Endothelial cell of umbilical vein (primary cell): Measurements from ENCODE around the gene PEX19. TPM values are rescaled to one million over a fixed set of nuclear protein-coding genes. Genes with fewer than 3 reads are reported as not detected.
A peak's percentile ranks its signal among the peaks of the same experiment; 100 is the strongest.
"Not testable (repeated sequence)": the region's sequence is repeated elsewhere in the genome, so short reads cannot be mapped to it uniquely, and the experiment has no call there.

ENCODE experiments used
- BruUV-seq: library from RNA; stranded (reverse); fragments of 400-500 nt; replicated peaks from 2 replicates; lab custom pipeline; 2021; lab: Mats Ljungman, UMichigan
- CTCF ChIA-PET: fragments of 300-600, 350-600 bp; sonication (Branson Sonifier 250); formaldehyde crosslinking; loops from one replicate; lab custom pipeline; 2021; ENCODE audit warnings: antibody characterized with exemption, inconsistent platforms; lab: Charles Lee
- POLR2A ChIA-PET: fragments of 300-600, 350-600 bp; sonication (Branson Sonifier 250); formaldehyde crosslinking; loops from one replicate; lab custom pipeline; 2021; ENCODE audit warnings: antibody characterized with exemption, inconsistent platforms; lab: Charles Lee
- DNase-seq: peaks from one replicate; pipeline ENCODE4 v3.0.0-alpha.2; 2011; ENCODE audit warnings: low read depth, low spot score
- FAIRE-seq: peaks from 2 replicates; lab custom pipeline; 2011; peaks lifted over from hg19 to GRCh38; lab: Jason Lieb, UNC
- H2AFZ ChIP-seq: 2 replicates; pipeline ENCODE4 v1.6.0; 2012; ENCODE audit warnings: low read depth, low read length, control low read depth, inconsistent platforms
- H3K27ac ChIP-seq: 2 replicates; pipeline ENCODE4 v1.5.1; 2011; ENCODE audit warnings: low read depth, mild to moderate bottlenecking, control low read depth, low read length, moderate library complexity; ENCODE audit not compliant: insufficient read depth
- H3K27me3 ChIP-seq, 2 experiments: 2 replicates each; pipeline versions ENCODE4 v1.6.0 to v1.6.1; 2011; ENCODE audit warnings: low read length in 2 of 2, mixed read lengths in 1 of 2; ENCODE audit not compliant: control insufficient read depth in 2 of 2, insufficient read depth in 2 of 2
- H3K36me3 ChIP-seq, 2 experiments: 2 replicates in 1 of 2; 3 replicates in 1 of 2; pipeline ENCODE4 v1.5.1; 2011; ENCODE audit warnings: low read length in 2 of 2, mild to moderate bottlenecking in 1 of 2, moderate library complexity in 1 of 2; ENCODE audit not compliant: control insufficient read depth in 2 of 2, insufficient read depth in 2 of 2; ENCODE audit errors: extremely low read depth in 1 of 2
- H3K4me1 ChIP-seq: 3 replicates; pipeline ENCODE4 v1.5.1; 2011; ENCODE audit warnings: mild to moderate bottlenecking, low read length; ENCODE audit not compliant: control insufficient read depth, insufficient read depth; ENCODE audit errors: extremely low read depth
- H3K4me2 ChIP-seq: 2 replicates; pipeline ENCODE4 v1.6.1; 2011; ENCODE audit warnings: low read length, control low read depth, mixed read lengths; ENCODE audit not compliant: insufficient read depth
- H3K4me3 ChIP-seq, 3 experiments: fragments of 200-600 bp in 1 of 3; sonication (generic), shearing (Covaris generic) in 1 of 3; replicated peaks in 1 of 3; 2 replicates each; pipeline ENCODE4 v1.5.1; 2011 to 2016; ENCODE audit warnings: control low read depth in 3 of 3, low read length in 3 of 3, mild to moderate bottlenecking in 2 of 3, inconsistent platforms in 1 of 3, low read depth in 1 of 3, moderate library complexity in 1 of 3; ENCODE audit not compliant: insufficient read depth in 1 of 3
- H3K79me2 ChIP-seq: 2 replicates; pipeline ENCODE4 v1.6.0; 2012; ENCODE audit warnings: low read length, inconsistent platforms; ENCODE audit not compliant: control insufficient read depth, insufficient read depth
- H3K9ac ChIP-seq: replicated peaks from 2 replicates; pipeline ENCODE3; 2011; ENCODE audit warnings: low read length, control low read depth; ENCODE audit not compliant: insufficient read depth; ENCODE audit errors: extremely low read depth
- H3K9me1 ChIP-seq: replicated peaks from 3 replicates; pipeline ENCODE4 v1.6.0; 2011; ENCODE audit warnings: mild to moderate bottlenecking, low read length; ENCODE audit not compliant: control insufficient read depth, insufficient read depth; ENCODE audit errors: extremely low read depth
- H3K9me3 ChIP-seq: replicated peaks from 2 replicates; pipeline ENCODE4 v1.5.1; 2012; ENCODE audit warnings: low read length, inconsistent platforms; ENCODE audit not compliant: control insufficient read depth, insufficient read depth
- H4K20me1 ChIP-seq: replicated peaks from 2 replicates; pipeline ENCODE3; 2011; ENCODE audit warnings: mild to moderate bottlenecking, low read length; ENCODE audit not compliant: control insufficient read depth, insufficient read depth; ENCODE audit errors: extremely low read depth
- CTCF ChIP-seq, 2 donors: IDR thresholded peaks; 1 replicate in 1 of 2; 2 replicates in 1 of 2; pipeline ENCODE4 v1.5.1; 2011; ENCODE audit warnings: low read length in 2 of 2, mild to moderate bottlenecking in 2 of 2, moderate library complexity in 2 of 2, control low read depth in 1 of 2, inconsistent platforms in 1 of 2, low read depth in 1 of 2; ENCODE audit not compliant: insufficient read depth in 1 of 2; ENCODE audit errors: extremely low read depth in 1 of 2
- FOS ChIP-seq: IDR thresholded peaks from 2 replicates; pipeline ENCODE4 v1.6.1; 2011; ENCODE audit warnings: mild to moderate bottlenecking, low read length, moderate library complexity, borderline replicate concordance; ENCODE audit not compliant: insufficient read depth
- MAX ChIP-seq: IDR thresholded peaks from 2 replicates; pipeline ENCODE4 v1.6.1; 2011; ENCODE audit not compliant: insufficient read depth, insufficient read length
- POLR2A ChIP-seq: IDR thresholded peaks from 2 replicates; pipeline ENCODE4 v1.6.1; 2012; ENCODE audit warnings: low read depth, mild to moderate bottlenecking, control low read depth, low read length
- POLR2AphosphoS5 ChIP-seq: IDR thresholded peaks from 2 replicates; pipeline ENCODE4 v1.6.1; 2012; ENCODE audit warnings: low read depth, mild to moderate bottlenecking, control low read depth, low read length, moderate library complexity; ENCODE audit not compliant: insufficient read depth
- dilution Hi-C: fragments of 300-500 bp; cut with MboI; formaldehyde crosslinking; loops from one replicate; pipeline ENCODE4 v1.15.0; 2019; ENCODE audit warnings: low sequenced_read_pairs; ENCODE audit not compliant: extremely low pct_ligation_motif_present
- intact Hi-C: fragments of 100-400 bp; cut with micrococcal nuclease; formaldehyde crosslinking; loops from one replicate; pipeline ENCODE4 v1.10.0; 2022
- polyA plus RNA-seq, 4 experiments: library from polyadenylated mRNA; depleted of rRNA in 3 of 4; stranded (reverse) in 3 of 4; unstranded in 1 of 4; fragments of >200 nt; gene quantifications; 2 replicates each; pipeline versions ENCODE4 v1.2.1 to v1.2.3, GENCODE V29; 2011 to 2012; ENCODE audit warnings: missing spikeins in 1 of 4
- total RNA-seq: library from RNA; stranded (reverse); gene quantifications from 2 replicates; pipeline ENCODE4 v1.2.3, GENCODE V29; 2021

The PEX19 gene
- total and polyA plus RNA-seq, 2 donors (not counting 3 experiments of a cell fraction or from before 2014, with no cell fraction given), result 24.4 to 38.4 TPM

GRCh38 chr1:160291248-160292220 lies 6.6 kb upstream of the PEX19 start:
- Histone ChIP-seq H4K20me1 (peaks cover 4% of the 10 kb centered on the region), H3K27me3 (no peaks in the 10 kb centered on the region), H3K9ac (no peak overlapping the region), H3K4me3 (no peak overlapping the region), H3K4me2 (no peak overlapping the region), H3K36me3 (peaks cover 31 to 68% of the 10 kb centered on the region in 2 experiments), H3K9me3 (no peaks in the 10 kb centered on the region), H3K4me1 (no peaks in the 10 kb centered on the region), H2AFZ (no peak overlapping the region), H3K9me1 (no peaks in the 10 kb centered on the region), H3K27ac (no peak overlapping the region), H3K79me2 (no peaks in the 10 kb centered on the region)
- DNase-seq, result peak; percentile 76
- ChIA-PET POLR2A (interaction anchor here (0.6 to 1.0 kb wide), 2 partner anchors 27 to 98 kb away, joined by 3 to 7 read pairs; no protein-coding TSS in a partner anchor), CTCF (interaction anchor here (0.5 to 7.6 kb wide), 65 partner anchors 10 to 210 kb away, joined by 3 to 281 read pairs (median 6); partner anchors contain the start of genes CASQ1, DCAF8, IGSF8 and KCNJ9)
- no TSS peak for BruUV-seq
- no peak for TF ChIP-seq FOS
- TF ChIP-seq POLR2A, result no peak
- TF ChIP-seq MAX, result no peak
- peak; percentile 66 to 72 for TF ChIP-seq CTCF (IDR thresholded peaks at IDR 0.05; ENCODE audit: extremely low read depth in 1 of 2, insufficient read depth in 1 of 2, low read depth in 1 of 2, low read length in 2 of 2)
- no peak for TF ChIP-seq POLR2AphosphoS5
- dilution Hi-C loops, result no loop called here
- FAIRE-seq, result peak; percentile 85
- intact Hi-C loops, result loop anchor here (1.0 kb wide), 3 partner anchors 29 to 190 kb away; partner anchors contain the start of gene DCAF8

- H3K27ac ChIP-seq, POLR2A ChIA-PET, H3K9me1 ChIP-seq, BruUV-seq, H3K4me2 ChIP-seq, H3K27me3 ChIP-seq, H3K9me3 ChIP-seq, FAIRE-seq, H2AFZ ChIP-seq, H4K20me1 ChIP-seq, DNase-seq, H3K4me3 ChIP-seq, dilution Hi-C loops, H3K4me1 ChIP-seq, H3K9ac ChIP-seq: not testable (repeated sequence)
- Histone ChIP-seq H3K79me2 (peaks cover 15% of the 10 kb centered on the region), H3K36me3 (peaks cover 18 to 35% of the 10 kb centered on the region in 2 experiments)
- intact Hi-C loops, result loop anchor here (5.0 kb wide), 1 partner anchor 35 kb away; no protein-coding TSS in a partner anchor
- CTCF ChIA-PET, result interaction anchor here (1.2 to 7.6 kb wide), 5 partner anchors 25 to 185 kb away, joined by 4 to 281 read pairs (median 44); partner anchors contain the start of genes CASQ1 and DCAF8
Measured at GRCh38 chr1:160287769-160288168, 2.8 kb upstream of the PEX19 start.
